ENCODE measurements around the gene C17orf113.

C17orf113 gene

DNA sequence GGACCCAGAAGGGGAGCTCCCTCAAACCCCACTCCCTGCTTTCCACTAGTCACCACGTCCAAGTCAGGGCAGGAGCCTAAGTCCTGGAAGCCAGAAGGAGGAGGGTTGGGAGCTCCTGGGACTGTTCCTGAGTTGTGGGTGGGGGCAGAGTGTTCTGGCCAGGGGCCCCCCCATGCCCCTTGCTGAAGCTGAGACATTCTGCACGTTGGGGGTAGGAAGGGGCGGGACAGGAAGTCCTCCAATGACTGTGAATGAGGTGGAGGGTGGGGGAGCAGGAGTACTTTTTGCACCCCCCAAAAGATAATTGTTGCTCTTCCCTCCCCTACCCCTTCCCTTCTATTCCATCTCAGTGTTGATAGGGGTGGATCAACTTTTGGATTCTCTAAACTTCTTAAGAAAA is 21.4 kb upstream of the C17orf113 start:
- Histone ChIP-seq H3K27ac (ENCODE audit: insufficient read depth, low read depth, low read length, poor library complexity, severe bottlenecking) (no peak overlapping the region), H3K36me3 (ENCODE audit: control insufficient read depth, insufficient read depth, low read length) (no peaks in the 10 kb centered on the region), H3K4me3 (ENCODE audit: insufficient read depth, low read depth, low read length) (peak overlapping the region; percentile 45), H3K27me3 (ENCODE audit: control insufficient read depth, insufficient read depth, low read length, poor library complexity, severe bottlenecking) (peaks cover 32% of the 10 kb centered on the region), H3K9me3 (ENCODE audit: control insufficient read depth, low read length) (no peaks in the 10 kb centered on the region), H3K4me1 (ENCODE audit: control insufficient read depth, insufficient read depth, low read length) (no peaks in the 10 kb centered on the region)
- 14 to 15% methylated on average over 3 of the region's 3 CpGs for WGBS, 2 experiments

DNA sequence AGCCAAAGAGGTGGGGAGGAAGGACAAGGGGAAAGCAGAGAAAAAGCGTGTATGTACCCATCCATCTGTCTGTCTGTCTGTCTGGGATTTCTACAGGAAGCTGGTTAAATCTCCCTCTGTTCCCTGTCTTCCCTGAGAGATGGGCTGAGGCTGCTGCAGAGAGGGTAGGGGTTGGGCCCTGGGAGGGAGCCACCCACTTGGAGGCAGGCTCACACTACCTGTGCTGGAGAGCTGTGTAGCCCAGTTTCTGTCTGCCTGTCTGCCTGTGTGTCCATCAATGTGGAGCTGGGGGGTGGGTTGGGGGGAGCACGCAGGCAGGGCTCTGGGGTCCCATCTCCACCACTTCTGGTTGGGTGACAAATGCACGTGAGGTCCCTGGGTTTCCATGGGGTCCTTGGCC is 18.6 kb upstream of the C17orf113 start:
- Histone ChIP-seq H3K27me3 (ENCODE audit: control insufficient read depth, insufficient read depth, low read length, poor library complexity, severe bottlenecking) (peaks cover 31% of the 10 kb centered on the region), H3K4me3 (ENCODE audit: insufficient read depth, low read depth, low read length) (no peak overlapping the region), H3K36me3 (ENCODE audit: control insufficient read depth, insufficient read depth, low read length) (no peaks in the 10 kb centered on the region), H3K4me1 (ENCODE audit: control insufficient read depth, insufficient read depth, low read length) (peaks cover under 1% of the 10 kb centered on the region), H3K27ac (ENCODE audit: insufficient read depth, low read depth, low read length, poor library complexity, severe bottlenecking) (no peak overlapping the region), H3K9me3 (ENCODE audit: control insufficient read depth, low read length) (no peaks in the 10 kb centered on the region)
- 77 to 81% methylated on average over 3 of the region's 3 CpGs for WGBS, 2 experiments

DNA sequence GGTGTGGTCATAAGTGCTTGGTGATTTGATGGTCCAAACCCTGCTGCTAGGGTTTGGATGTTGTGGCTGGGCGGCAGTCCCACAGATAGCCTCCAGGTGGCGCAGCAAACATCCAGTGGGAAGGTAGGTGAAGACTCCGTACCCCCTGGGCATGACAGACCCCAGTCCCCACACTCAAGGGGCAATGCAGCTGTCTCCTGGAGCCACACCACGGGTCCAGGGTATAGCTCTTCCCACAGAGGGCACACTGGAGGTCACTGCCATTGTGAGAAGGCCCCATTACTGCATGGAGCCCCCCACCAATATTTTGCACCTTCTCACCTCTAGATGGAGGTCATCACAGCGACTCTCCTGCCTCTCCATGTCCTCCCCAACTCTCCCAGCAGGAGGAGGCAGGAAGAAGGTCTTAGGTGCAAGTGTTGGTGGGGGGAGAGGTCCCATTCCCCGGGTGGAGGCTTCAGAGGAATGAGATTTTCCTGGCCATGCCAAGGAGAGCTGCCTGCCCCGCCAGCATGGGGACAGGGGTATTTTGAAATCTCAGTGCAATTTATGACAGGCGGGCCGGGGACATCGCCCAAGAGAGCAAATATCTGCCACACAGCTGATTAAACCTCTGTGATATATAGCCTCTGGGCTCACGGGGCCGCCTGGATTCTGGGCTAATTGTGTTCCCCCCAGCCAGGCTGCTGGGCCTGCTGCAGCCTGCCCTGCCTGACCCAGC is 17.1 kb upstream of the C17orf113 start:
- H3K4me3 ChIP-seq (ENCODE audit: insufficient read depth, low read depth, low read length) = no peak overlapping the region
- peaks cover 17% of the 10 kb centered on the region for H3K27me3 ChIP-seq (ENCODE audit: control insufficient read depth, insufficient read depth, low read length, poor library complexity, severe bottlenecking)
- WGBS, 2 experiments = 53 to 56% methylated on average over 12 of the region's 12 CpGs
- no peak overlapping the region for H3K27ac ChIP-seq (ENCODE audit: insufficient read depth, low read depth, low read length, poor library complexity, severe bottlenecking)
- H3K4me1 ChIP-seq (ENCODE audit: control insufficient read depth, insufficient read depth, low read length) = peaks cover 14% of the 10 kb centered on the region
- H3K9me3 ChIP-seq (ENCODE audit: control insufficient read depth, low read length) = no peaks in the 10 kb centered on the region
- no peaks in the 10 kb centered on the region for H3K36me3 ChIP-seq (ENCODE audit: control insufficient read depth, insufficient read depth, low read length)

DNA sequence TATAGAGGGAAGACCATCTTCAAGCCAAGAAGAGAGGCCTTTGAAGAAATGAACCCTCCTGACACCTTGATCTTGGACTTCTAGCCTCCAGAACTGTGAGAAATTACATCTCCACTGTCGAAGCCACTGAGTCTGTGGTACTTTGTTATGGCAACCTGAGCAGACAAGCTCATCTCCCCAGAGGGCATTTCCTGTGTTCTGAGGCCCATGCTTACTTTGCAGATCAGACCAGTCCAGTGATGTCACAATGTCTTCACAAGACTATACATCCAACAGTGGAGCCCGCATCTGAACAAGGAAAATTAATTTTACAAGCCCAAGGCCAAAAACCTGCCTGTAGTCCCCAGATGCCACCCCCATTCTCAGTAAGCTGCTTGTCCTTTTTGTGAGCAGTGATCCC is 14.8 kb upstream of the C17orf113 start:
- Histone ChIP-seq H3K27ac (ENCODE audit: insufficient read depth, low read depth, low read length, poor library complexity, severe bottlenecking) (no peak overlapping the region), H3K9me3 (ENCODE audit: control insufficient read depth, low read length) (no peaks in the 10 kb centered on the region), H3K36me3 (ENCODE audit: control insufficient read depth, insufficient read depth, low read length) (no peaks in the 10 kb centered on the region), H3K4me1 (ENCODE audit: control insufficient read depth, insufficient read depth, low read length) (peaks cover 25% of the 10 kb centered on the region), H3K27me3 (ENCODE audit: control insufficient read depth, insufficient read depth, low read length, poor library complexity, severe bottlenecking) (no peaks in the 10 kb centered on the region), H3K4me3 (ENCODE audit: insufficient read depth, low read depth, low read length) (no peak overlapping the region)
- WGBS, 2 experiments = 89 to 90% methylated on average over 2 of the region's 2 CpGs

DNA sequence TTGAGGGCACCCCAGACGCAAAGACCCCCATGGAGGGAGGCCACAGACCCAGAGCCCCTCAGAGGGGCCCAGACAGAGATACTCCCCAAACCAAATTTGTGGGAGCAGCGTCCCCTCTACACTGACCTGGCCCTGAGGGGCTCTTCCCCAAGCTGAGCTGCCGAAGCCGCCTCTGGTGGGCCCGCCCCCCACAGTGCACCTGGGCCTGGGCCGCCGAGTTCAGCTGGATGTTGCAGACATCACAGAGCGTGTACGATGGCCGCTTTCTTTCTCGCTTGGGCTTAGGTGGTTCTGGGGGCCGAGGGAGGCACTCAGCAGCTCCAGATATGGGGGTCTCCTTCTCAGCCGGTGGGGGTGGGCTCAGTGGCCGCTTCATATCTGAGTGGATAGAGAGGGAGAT is 12.3 kb upstream of the C17orf113 start:
- Histone ChIP-seq H3K4me3 (ENCODE audit: insufficient read depth, low read depth, low read length) (no peak overlapping the region), H3K36me3 (ENCODE audit: control insufficient read depth, insufficient read depth, low read length) (no peaks in the 10 kb centered on the region), H3K9me3 (ENCODE audit: control insufficient read depth, low read length) (no peaks in the 10 kb centered on the region), H3K27me3 (ENCODE audit: control insufficient read depth, insufficient read depth, low read length, poor library complexity, severe bottlenecking) (no peaks in the 10 kb centered on the region), H3K27ac (ENCODE audit: insufficient read depth, low read depth, low read length, poor library complexity, severe bottlenecking) (no peak overlapping the region), H3K4me1 (ENCODE audit: control insufficient read depth, insufficient read depth, low read length) (peaks cover 25% of the 10 kb centered on the region)
- 90 to 92% methylated on average over 14 of the region's 14 CpGs for WGBS, 2 experiments

DNA sequence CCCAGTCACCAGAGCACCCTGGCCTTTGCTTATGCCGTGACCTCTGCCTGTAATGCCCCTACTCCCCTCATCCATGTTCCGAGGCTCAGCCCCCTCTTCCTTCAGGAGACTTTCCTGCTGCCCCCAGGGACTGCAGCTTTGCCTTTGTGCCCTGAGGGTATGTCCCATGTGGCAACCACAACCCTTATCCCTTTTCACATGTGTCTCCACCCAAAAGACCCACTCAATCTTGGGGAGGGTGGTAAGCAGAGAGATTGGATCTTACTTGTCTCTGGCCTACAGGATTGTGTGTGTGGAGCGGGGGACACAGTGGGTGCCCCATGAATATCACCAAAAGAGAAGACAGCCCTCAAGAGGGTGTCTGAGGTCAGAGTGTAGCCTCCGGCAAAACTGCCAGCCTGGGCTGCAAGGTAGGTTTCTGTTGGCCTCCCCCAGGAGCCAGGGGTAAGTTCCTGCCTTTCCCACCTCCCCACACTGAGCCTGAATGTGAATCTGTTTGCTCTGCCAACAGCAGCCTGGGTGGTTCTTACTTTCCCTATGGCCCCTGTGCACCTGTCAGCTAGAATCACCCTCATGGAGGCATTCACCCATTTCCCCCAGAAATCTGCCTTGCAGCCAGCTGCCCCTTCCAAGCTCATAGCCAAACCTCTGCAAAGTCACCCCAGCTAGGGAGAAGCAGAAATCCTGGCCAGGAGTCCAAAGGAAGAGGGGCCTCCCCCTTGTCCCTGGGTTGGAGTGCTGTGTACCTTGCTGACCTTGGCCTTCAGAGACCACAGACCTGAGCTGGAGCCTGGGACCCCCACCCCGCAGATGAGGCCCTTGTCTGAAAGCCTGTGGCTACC is 11.5 kb upstream of the C17orf113 start:
- H3K27me3 ChIP-seq (ENCODE audit: control insufficient read depth, insufficient read depth, low read length, poor library complexity, severe bottlenecking) = no peaks in the 10 kb centered on the region
- H3K27ac ChIP-seq (ENCODE audit: insufficient read depth, low read depth, low read length, poor library complexity, severe bottlenecking) = no peak overlapping the region
- no peaks in the 10 kb centered on the region for H3K36me3 ChIP-seq (ENCODE audit: control insufficient read depth, insufficient read depth, low read length)
- 67 to 70% methylated on average over 5 of the region's 5 CpGs for WGBS, 2 experiments
- no peak overlapping the region for H3K4me3 ChIP-seq (ENCODE audit: insufficient read depth, low read depth, low read length)
- H3K4me1 ChIP-seq (ENCODE audit: control insufficient read depth, insufficient read depth, low read length) = peaks cover 25% of the 10 kb centered on the region
- H3K9me3 ChIP-seq (ENCODE audit: control insufficient read depth, low read length) = no peaks in the 10 kb centered on the region

DNA sequence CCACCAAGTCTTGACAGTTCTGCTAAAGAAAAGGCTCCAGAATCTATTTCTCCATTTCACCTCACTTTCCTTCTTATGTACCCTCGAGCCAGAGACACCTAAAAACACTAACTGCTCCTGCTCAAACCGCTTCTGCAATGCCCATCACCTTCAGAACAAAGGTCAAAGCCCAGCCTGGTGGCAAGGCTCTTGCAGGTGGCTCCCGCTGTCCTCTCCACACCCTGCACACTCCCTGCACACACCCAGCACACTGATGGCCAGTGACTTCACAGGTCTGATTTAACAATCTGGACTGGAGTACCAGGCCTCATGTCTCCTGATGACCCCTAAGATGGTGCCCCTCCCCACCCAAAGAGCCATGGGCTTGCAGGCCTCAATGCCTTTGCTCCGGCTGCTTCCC is 9.8 kb upstream of the C17orf113 start:
- Histone ChIP-seq H3K4me3 (ENCODE audit: insufficient read depth, low read depth, low read length) (no peak overlapping the region), H3K36me3 (ENCODE audit: control insufficient read depth, insufficient read depth, low read length) (no peaks in the 10 kb centered on the region), H3K27me3 (ENCODE audit: control insufficient read depth, insufficient read depth, low read length, poor library complexity, severe bottlenecking) (no peaks in the 10 kb centered on the region), H3K9me3 (ENCODE audit: control insufficient read depth, low read length) (no peaks in the 10 kb centered on the region), H3K27ac (ENCODE audit: insufficient read depth, low read depth, low read length, poor library complexity, severe bottlenecking) (no peak overlapping the region), H3K4me1 (ENCODE audit: control insufficient read depth, insufficient read depth, low read length) (peaks cover 31% of the 10 kb centered on the region)
- WGBS, 2 experiments = 93 to 97% methylated on average over 4 of the region's 4 CpGs

DNA sequence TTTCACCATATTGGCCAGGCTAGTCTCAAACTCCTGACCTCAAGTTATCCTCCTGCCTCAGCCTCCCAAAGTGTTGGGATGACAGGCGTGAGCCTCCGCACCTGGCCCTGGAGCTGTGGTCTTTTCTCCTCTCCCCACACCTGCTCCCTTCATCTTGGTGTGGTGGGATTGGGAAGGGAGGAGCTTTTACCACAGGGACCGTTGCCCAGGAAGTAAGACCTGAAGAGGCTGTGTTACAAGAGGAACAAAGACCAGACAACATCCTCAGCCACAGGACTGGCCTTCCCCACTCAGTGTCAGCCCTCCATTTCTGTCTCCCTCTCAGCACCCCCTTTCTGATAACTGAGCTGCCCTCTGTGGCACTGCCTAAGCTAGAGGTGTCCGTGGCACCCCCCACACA is 9.4 kb upstream of the C17orf113 start:
- whole genome bisulfite sequencing, 2 experiments = 80 to 89% methylated on average over 3 to 4 of the region's 4 CpGs
- no peaks in the 10 kb centered on the region for H3K27me3 ChIP-seq (ENCODE audit: control insufficient read depth, insufficient read depth, low read length, poor library complexity, severe bottlenecking)
- H3K4me3 ChIP-seq (ENCODE audit: insufficient read depth, low read depth, low read length) = no peak overlapping the region

DNA sequence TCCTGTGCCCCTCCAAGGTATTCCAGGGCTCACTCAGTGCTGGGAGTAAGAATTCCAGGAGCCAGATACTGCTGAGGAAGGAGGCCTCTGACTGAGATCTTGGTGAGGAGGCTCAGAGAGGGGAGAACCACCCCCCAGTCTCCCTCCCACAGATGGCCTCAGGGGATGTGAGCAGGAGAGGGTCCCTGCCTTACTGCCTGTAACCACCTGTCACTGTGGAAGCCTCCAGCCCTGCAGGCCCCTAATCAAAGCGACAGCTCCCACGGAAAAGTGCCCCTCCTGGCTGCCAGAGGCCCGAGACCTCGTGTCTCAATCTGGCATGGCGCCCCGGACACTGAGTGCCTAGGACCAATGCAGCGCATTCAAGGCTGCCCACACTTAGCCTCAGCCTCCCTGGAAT is 7.7 kb upstream of the C17orf113 start:
- Histone ChIP-seq H3K27ac (ENCODE audit: insufficient read depth, low read depth, low read length, poor library complexity, severe bottlenecking) (no peak overlapping the region), H3K36me3 (ENCODE audit: control insufficient read depth, insufficient read depth, low read length) (no peaks in the 10 kb centered on the region), H3K9me3 (ENCODE audit: control insufficient read depth, low read length) (no peaks in the 10 kb centered on the region), H3K4me3 (ENCODE audit: insufficient read depth, low read depth, low read length) (no peak overlapping the region), H3K4me1 (ENCODE audit: control insufficient read depth, insufficient read depth, low read length) (peaks cover 32% of the 10 kb centered on the region), H3K27me3 (ENCODE audit: control insufficient read depth, insufficient read depth, low read length, poor library complexity, severe bottlenecking) (peaks cover 8% of the 10 kb centered on the region)
- WGBS, 2 experiments = 87% methylated on average over 7 of the region's 7 CpGs

More for the DNA sequence above, 9.4 kb upstream of the C17orf113 start:
- Histone ChIP-seq H3K9me3 (ENCODE audit: control insufficient read depth, low read length) (no peaks in the 10 kb centered on the region), H3K4me1 (ENCODE audit: control insufficient read depth, insufficient read depth, low read length) (peaks cover 35% of the 10 kb centered on the region), H3K27ac (ENCODE audit: insufficient read depth, low read depth, low read length, poor library complexity, severe bottlenecking) (no peak overlapping the region), H3K36me3 (ENCODE audit: control insufficient read depth, insufficient read depth, low read length) (no peaks in the 10 kb centered on the region)

DNA sequence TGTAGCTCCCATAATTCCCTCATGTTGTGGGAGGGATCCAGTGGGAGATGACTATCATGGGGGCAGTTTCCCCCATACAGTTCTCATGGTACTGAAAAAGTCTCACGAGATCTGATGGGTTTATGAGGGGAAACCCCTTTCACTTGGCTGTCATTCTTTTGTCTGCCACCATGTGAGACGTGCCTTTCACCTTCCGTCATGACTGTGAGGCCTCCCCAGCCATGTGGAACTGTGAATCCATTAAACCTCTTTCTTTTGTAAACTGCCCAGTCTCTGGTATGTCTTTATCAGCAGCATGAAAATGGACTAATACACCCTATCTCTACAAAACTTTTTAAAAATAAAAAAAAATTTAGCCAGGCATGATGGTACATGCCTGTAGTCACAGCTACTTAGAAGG is 6.2 kb upstream of the C17orf113 start:
- H3K27me3 ChIP-seq (ENCODE audit: control insufficient read depth, insufficient read depth, low read length, poor library complexity, severe bottlenecking) = peaks cover 13% of the 10 kb centered on the region
- no peaks in the 10 kb centered on the region for H3K9me3 ChIP-seq (ENCODE audit: control insufficient read depth, low read length)
- H3K36me3 ChIP-seq (ENCODE audit: control insufficient read depth, insufficient read depth, low read length) = no peaks in the 10 kb centered on the region
- peaks cover 27% of the 10 kb centered on the region for H3K4me1 ChIP-seq (ENCODE audit: control insufficient read depth, insufficient read depth, low read length)
- no peak overlapping the region for H3K4me3 ChIP-seq (ENCODE audit: insufficient read depth, low read depth, low read length)
- WGBS, 2 experiments = 64 to 83% methylated on average over 3 of the region's 3 CpGs
- no peak overlapping the region for H3K27ac ChIP-seq (ENCODE audit: insufficient read depth, low read depth, low read length, poor library complexity, severe bottlenecking)
